HepG2 (cell line): ENCODE measurements around the gene ENO2. TPM values are rescaled to one million over a fixed set of nuclear protein-coding genes. Genes with fewer than 3 reads are reported as not detected.
A peak's percentile ranks its signal among the peaks of the same experiment; 100 is the strongest.

Experiments
- BRCA1 ChIP-seq: sonication (generic); formaldehyde crosslinking; IDR thresholded peaks from 2 replicates; pipeline ENCODE4 v1.4.0; 2020; ENCODE audit warnings: missing genetic modification reagents
- ELF4 ChIP-seq: sonication (generic); formaldehyde crosslinking; IDR thresholded peaks from 2 replicates; pipeline ENCODE4 v1.5.0; 2020; ENCODE audit warnings: missing genetic modification reagents, mild to moderate bottlenecking, moderate library complexity, borderline replicate concordance
- GABPB1 ChIP-seq: IDR thresholded peaks from 2 replicates; pipeline ENCODE4 v1.6.1; 2016; ENCODE audit warnings: mild to moderate bottlenecking, missing genetic modification reagents, moderate library complexity, missing compliant biosample characterization
- HCFC1 ChIP-seq: fragments of 150-350 bp; IDR thresholded peaks from 2 replicates; pipeline ENCODE4 v1.6.1; 2014; ENCODE audit warnings: low read depth, low read length
- HNRNPK ChIP-seq: fragments of 200-400 bp; formaldehyde crosslinking; IDR thresholded peaks from 2 replicates; pipeline ENCODE4 v1.6.1; 2018; ENCODE audit warnings: low read length, low read depth, moderate library complexity, mild to moderate bottlenecking; ENCODE audit not compliant: poor library complexity, severe bottlenecking
- MEIS2 ChIP-seq: sonication (generic); formaldehyde crosslinking; IDR thresholded peaks from 2 replicates; pipeline ENCODE4 v1.9.0; 2021; ENCODE audit warnings: mild to moderate bottlenecking, missing genetic modification reagents
- MTA1 ChIP-seq: sonication (generic); formaldehyde crosslinking; IDR thresholded peaks from 2 replicates; pipeline ENCODE4 v1.4.0; 2020; ENCODE audit warnings: missing genetic modification reagents, mild to moderate bottlenecking, borderline replicate concordance
- NFRKB ChIP-seq: fragments of 450-650 bp; IDR thresholded peaks from 2 replicates; pipeline ENCODE4 v1.6.1; 2017
- PRPF4 ChIP-seq: fragments of 200-400 bp; formaldehyde crosslinking; IDR thresholded peaks from 2 replicates; pipeline ENCODE4 v1.6.1; 2016; ENCODE audit warnings: low read length, low read depth; ENCODE audit not compliant: poor library complexity, severe bottlenecking
- SP4 ChIP-seq: sonication (generic); formaldehyde crosslinking; IDR thresholded peaks from 2 replicates; pipeline ENCODE4 v1.8.1; 2023; ENCODE audit warnings: mild to moderate bottlenecking, missing genetic modification reagents
- TSC22D2 ChIP-seq: sonication (generic); formaldehyde crosslinking; IDR thresholded peaks from 2 replicates; pipeline ENCODE4 v1.5.1; 2020; ENCODE audit warnings: missing genetic modification reagents, mild to moderate bottlenecking, borderline replicate concordance
- ZNF136 ChIP-seq: sonication (generic); formaldehyde crosslinking; IDR thresholded peaks from 2 replicates; pipeline ENCODE4 v1.8.1; 2022; ENCODE audit warnings: low read depth, mild to moderate bottlenecking, moderate library complexity, missing genetic modification reagents
- ZNF251 ChIP-seq: sonication (generic); formaldehyde crosslinking; IDR thresholded peaks from 2 replicates; pipeline ENCODE4 v1.9.0; 2021; ENCODE audit warnings: mild to moderate bottlenecking, missing genetic modification reagents
- ZNF296 ChIP-seq: sonication (generic); formaldehyde crosslinking; conservative IDR thresholded peaks from 2 replicates; pipeline ENCODE4 v1.5.0; 2020; ENCODE audit warnings: mild to moderate bottlenecking, missing genetic modification reagents
- ZNF383 ChIP-seq: sonication (generic); formaldehyde crosslinking; IDR thresholded peaks from 2 replicates; pipeline ENCODE4 v1.4.0; 2020; ENCODE audit warnings: missing genetic modification reagents, mild to moderate bottlenecking, borderline replicate concordance
- polyA plus RNA-seq, 8 experiments: library from polyadenylated mRNA; depleted of rRNA in 3 of 8; stranded (reverse) in 7 of 8; unstranded in 1 of 8; fragments of >200 nt; fragmentation: Illumina TruSeq in 4 of 8; extraction: Trizol in 4 of 8; gene quantifications; 2 replicates each; pipeline versions ENCODE4 v1.2.1 to v1.2.3, GENCODE V29; 2011 to 2016; ENCODE audit warnings: low read depth in 4 of 8, missing spikeins in 1 of 8, mixed read lengths in 1 of 8; ENCODE audit not compliant: insufficient read depth in 1 of 8
- total RNA-seq, 5 experiments: library from RNA; depleted of rRNA; stranded (reverse); fragments of >200 nt; fragmentation: Illumina TruSeq; extraction: Trizol; gene quantifications; 2 replicates each; pipeline ENCODE4 v1.2.3, GENCODE V29; 2016; ENCODE audit warnings: low read depth in 1 of 5
- TF ChIP-seq, protein P1 (sequence below): IDR thresholded peaks from 2 replicates; pipeline ENCODE4 v1.6.1; 2016; ENCODE audit warnings: low read depth, missing genetic modification reagents, missing compliant biosample characterization
- TF ChIP-seq, protein P2 (sequence below): IDR thresholded peaks from 2 replicates; pipeline ENCODE4 v1.6.1; 2012; ENCODE audit warnings: low read length, improper control_type of control experiment
- TF ChIP-seq, protein P3 (sequence below): sonication (generic); formaldehyde crosslinking; IDR thresholded peaks from 2 replicates; pipeline ENCODE4 v1.5.0; 2020; ENCODE audit warnings: missing genetic modification reagents
- TF ChIP-seq, protein P4 (sequence below): conservative IDR thresholded peaks from 2 replicates; pipeline ENCODE4 v1.6.1; 2018; ENCODE audit warnings: missing genetic modification reagents

ENO2 gene
- total and polyA plus RNA-seq, 2 of the 13 experiments (the other 11 are each of a cell fraction or from before 2014, with no cell fraction given), result 19.3 to 136 TPM

DNA sequence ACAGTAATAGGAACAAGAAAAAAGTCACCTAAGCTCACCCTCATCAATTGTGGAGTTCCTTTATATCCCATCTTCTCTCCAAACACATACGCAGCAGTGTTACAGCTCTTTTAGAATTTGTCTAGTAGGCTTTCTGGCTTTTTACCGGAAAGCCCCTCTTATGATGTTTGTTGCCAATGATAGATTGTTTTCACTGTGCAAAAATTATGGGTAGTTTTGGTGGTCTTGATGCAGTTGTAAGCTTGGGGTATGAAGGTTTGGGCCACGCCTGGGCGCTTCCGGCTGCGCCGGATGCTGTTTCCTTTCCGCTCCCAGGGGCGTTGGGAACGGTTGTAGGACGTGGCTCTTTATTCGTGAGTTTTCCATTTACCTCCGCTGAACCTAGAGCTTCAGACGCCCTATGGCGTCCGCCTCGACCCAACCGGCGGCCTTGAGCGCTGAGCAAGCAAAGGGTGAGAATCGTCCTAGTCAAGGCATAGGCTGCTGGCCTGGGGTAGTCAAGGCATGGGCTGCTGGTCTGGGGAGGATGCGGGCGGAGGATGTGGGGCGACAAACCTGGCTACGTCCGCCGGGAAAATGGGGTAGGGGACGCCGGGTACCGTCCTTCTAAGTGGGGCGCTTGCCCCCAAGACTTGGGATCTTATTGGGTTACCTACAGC, 29.5 kb downstream of the ENO2 start, which contains the start of the genes C12orf57 and RNU7-1 (continued):
- TF ChIP-seq, protein P1, sequence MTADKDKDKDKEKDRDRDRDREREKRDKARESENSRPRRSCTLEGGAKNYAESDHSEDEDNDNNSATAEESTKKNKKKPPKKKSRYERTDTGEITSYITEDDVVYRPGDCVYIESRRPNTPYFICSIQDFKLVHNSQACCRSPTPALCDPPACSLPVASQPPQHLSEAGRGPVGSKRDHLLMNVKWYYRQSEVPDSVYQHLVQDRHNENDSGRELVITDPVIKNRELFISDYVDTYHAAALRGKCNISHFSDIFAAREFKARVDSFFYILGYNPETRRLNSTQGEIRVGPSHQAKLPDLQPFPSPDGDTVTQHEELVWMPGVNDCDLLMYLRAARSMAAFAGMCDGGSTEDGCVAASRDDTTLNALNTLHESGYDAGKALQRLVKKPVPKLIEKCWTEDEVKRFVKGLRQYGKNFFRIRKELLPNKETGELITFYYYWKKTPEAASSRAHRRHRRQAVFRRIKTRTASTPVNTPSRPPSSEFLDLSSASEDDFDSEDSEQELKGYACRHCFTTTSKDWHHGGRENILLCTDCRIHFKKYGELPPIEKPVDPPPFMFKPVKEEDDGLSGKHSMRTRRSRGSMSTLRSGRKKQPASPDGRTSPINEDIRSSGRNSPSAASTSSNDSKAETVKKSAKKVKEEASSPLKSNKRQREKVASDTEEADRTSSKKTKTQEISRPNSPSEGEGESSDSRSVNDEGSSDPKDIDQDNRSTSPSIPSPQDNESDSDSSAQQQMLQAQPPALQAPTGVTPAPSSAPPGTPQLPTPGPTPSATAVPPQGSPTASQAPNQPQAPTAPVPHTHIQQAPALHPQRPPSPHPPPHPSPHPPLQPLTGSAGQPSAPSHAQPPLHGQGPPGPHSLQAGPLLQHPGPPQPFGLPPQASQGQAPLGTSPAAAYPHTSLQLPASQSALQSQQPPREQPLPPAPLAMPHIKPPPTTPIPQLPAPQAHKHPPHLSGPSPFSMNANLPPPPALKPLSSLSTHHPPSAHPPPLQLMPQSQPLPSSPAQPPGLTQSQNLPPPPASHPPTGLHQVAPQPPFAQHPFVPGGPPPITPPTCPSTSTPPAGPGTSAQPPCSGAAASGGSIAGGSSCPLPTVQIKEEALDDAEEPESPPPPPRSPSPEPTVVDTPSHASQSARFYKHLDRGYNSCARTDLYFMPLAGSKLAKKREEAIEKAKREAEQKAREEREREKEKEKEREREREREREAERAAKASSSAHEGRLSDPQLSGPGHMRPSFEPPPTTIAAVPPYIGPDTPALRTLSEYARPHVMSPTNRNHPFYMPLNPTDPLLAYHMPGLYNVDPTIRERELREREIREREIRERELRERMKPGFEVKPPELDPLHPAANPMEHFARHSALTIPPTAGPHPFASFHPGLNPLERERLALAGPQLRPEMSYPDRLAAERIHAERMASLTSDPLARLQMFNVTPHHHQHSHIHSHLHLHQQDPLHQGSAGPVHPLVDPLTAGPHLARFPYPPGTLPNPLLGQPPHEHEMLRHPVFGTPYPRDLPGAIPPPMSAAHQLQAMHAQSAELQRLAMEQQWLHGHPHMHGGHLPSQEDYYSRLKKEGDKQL (CRISPR knock-in tag), result no peak; the same call in 1 of the 2 replicates
- no peak; the same call in 1 of the 2 replicates for TF ChIP-seq ELF4
- no peak for TF ChIP-seq HNRNPK
- TF ChIP-seq PRPF4, result no peak
- no peak for TF ChIP-seq ZNF383 (CRISPR knock-in tag)
- peak; percentile 76; the same call in 1 of the 2 replicates for TF ChIP-seq BRCA1
- no peak for TF ChIP-seq ZNF296 (CRISPR knock-in tag)
- no peak for TF ChIP-seq HCFC1
- TF ChIP-seq, protein P2, sequence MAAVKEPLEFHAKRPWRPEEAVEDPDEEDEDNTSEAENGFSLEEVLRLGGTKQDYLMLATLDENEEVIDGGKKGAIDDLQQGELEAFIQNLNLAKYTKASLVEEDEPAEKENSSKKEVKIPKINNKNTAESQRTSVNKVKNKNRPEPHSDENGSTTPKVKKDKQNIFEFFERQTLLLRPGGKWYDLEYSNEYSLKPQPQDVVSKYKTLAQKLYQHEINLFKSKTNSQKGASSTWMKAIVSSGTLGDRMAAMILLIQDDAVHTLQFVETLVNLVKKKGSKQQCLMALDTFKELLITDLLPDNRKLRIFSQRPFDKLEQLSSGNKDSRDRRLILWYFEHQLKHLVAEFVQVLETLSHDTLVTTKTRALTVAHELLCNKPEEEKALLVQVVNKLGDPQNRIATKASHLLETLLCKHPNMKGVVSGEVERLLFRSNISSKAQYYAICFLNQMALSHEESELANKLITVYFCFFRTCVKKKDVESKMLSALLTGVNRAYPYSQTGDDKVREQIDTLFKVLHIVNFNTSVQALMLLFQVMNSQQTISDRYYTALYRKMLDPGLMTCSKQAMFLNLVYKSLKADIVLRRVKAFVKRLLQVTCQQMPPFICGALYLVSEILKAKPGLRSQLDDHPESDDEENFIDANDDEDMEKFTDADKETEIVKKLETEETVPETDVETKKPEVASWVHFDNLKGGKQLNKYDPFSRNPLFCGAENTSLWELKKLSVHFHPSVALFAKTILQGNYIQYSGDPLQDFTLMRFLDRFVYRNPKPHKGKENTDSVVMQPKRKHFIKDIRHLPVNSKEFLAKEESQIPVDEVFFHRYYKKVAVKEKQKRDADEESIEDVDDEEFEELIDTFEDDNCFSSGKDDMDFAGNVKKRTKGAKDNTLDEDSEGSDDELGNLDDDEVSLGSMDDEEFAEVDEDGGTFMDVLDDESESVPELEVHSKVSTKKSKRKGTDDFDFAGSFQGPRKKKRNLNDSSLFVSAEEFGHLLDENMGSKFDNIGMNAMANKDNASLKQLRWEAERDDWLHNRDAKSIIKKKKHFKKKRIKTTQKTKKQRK, result no peak
- TF ChIP-seq NFRKB, result no peak
- TF ChIP-seq ZNF136 (CRISPR knock-in tag), result no peak
- peak; percentile 41; the same call in 1 of the 2 replicates for TF ChIP-seq SP4 (CRISPR knock-in tag)
- TF ChIP-seq ZNF251 (CRISPR knock-in tag), result no peak
- 0 out of 2 replicates have a peak, but pooled peaks have one; percentile 28 for TF ChIP-seq MEIS2 (CRISPR knock-in tag)
- TF ChIP-seq, protein P3, sequence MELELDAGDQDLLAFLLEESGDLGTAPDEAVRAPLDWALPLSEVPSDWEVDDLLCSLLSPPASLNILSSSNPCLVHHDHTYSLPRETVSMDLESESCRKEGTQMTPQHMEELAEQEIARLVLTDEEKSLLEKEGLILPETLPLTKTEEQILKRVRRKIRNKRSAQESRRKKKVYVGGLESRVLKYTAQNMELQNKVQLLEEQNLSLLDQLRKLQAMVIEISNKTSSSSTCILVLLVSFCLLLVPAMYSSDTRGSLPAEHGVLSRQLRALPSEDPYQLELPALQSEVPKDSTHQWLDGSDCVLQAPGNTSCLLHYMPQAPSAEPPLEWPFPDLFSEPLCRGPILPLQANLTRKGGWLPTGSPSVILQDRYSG (CRISPR knock-in tag), result no peak; the same call in 1 of the 2 replicates
- peak; percentile 74 for TF ChIP-seq MTA1
- no peak for TF ChIP-seq TSC22D2 (CRISPR knock-in tag)
- TF ChIP-seq, protein P4, sequence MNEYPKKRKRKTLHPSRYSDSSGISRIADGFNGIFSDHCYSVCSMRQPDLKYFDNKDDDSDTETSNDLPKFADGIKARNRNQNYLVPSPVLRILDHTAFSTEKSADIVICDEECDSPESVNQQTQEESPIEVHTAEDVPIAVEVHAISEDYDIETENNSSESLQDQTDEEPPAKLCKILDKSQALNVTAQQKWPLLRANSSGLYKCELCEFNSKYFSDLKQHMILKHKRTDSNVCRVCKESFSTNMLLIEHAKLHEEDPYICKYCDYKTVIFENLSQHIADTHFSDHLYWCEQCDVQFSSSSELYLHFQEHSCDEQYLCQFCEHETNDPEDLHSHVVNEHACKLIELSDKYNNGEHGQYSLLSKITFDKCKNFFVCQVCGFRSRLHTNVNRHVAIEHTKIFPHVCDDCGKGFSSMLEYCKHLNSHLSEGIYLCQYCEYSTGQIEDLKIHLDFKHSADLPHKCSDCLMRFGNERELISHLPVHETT (CRISPR knock-in tag), result peak; percentile 66; the same call in 1 of the 2 replicates
- TF ChIP-seq GABPB1 (CRISPR knock-in tag), result peak; percentile 62
